ENCODE results near the gene TGFBR3L.

The TGFBR3L gene

GRCh38 chr19:7912144-7912696, 2.4 kb upstream of the TGFBR3L start:
- TF ChIP-seq CTCF (IDR thresholded peaks at IDR 0.05; ENCODE audit: extremely low read depth, missing control alignments), result no peak
- DNase-seq (ENCODE audit: low spot score), result no peak

- no peak for TF ChIP-seq CTCF (IDR thresholded peaks at IDR 0.05; ENCODE audit: extremely low read depth, missing control alignments)
- no peak for DNase-seq (ENCODE audit: low spot score)
Measured at GRCh38 chr19:7912697-7913564, 1.7 kb upstream of the TGFBR3L start.

- TF ChIP-seq CTCF (IDR thresholded peaks at IDR 0.05; ENCODE audit: extremely low read depth, missing control alignments), result no peak
- no peak for DNase-seq (ENCODE audit: low spot score)
Measured at GRCh38 chr19:7913652-7914051, 978 bp upstream of the TGFBR3L start.

GRCh38 chr19:7914099-7914498, 531 bp upstream of the TGFBR3L start:
- DNase-seq (ENCODE audit: low spot score), result no peak
- TF ChIP-seq CTCF (IDR thresholded peaks at IDR 0.05; ENCODE audit: extremely low read depth, missing control alignments), result no peak

- DNase-seq (ENCODE audit: low spot score), result no peak
- TF ChIP-seq CTCF (IDR thresholded peaks at IDR 0.05; ENCODE audit: extremely low read depth, missing control alignments), result no peak
Measured at GRCh38 chr19:7915250-7916102, 846 bp downstream of the TGFBR3L start.

- no peak for TF ChIP-seq CTCF (IDR thresholded peaks at IDR 0.05; ENCODE audit: extremely low read depth, missing control alignments)
Measured at GRCh38 chr19:7916103-7916954, 1.7 kb downstream of the TGFBR3L start.

More at GRCh38 chr19:7916103-7916954, 1.7 kb downstream of the TGFBR3L start:
- peak; percentile 60 for DNase-seq (ENCODE audit: low spot score)
